Measurements from ENCODE around the gene DNMT3A.
A peak's percentile ranks its signal among the peaks of the same experiment; 100 is the strongest.

DNMT3A gene

GRCh38 chr2:25372405-25373268 is 30.9 kb upstream of the DNMT3A start:
- DNase-seq (ENCODE audit: low spot score), result no peak

- DNase-seq (ENCODE audit: low spot score), result no peak
Observed at GRCh38 chr2:25371253-25372241, 29.8 kb upstream of the DNMT3A start.

- no peak for DNase-seq (ENCODE audit: low spot score)
Observed at GRCh38 chr2:25369876-25370275, 28.2 kb upstream of the DNMT3A start.

- DNase-seq (ENCODE audit: low spot score), result no peak
Observed at GRCh38 chr2:25369439-25369838, 27.7 kb upstream of the DNMT3A start.

GRCh38 chr2:25368660-25369059 is 26.9 kb upstream of the DNMT3A start:
- DNase-seq (ENCODE audit: low spot score), result no peak

GRCh38 chr2:25367296-25367695 is 25.6 kb upstream of the DNMT3A start:
- no peak for DNase-seq (ENCODE audit: low spot score)

- no peak for DNase-seq (ENCODE audit: low spot score)
Observed at GRCh38 chr2:25366629-25367028, 24.9 kb upstream of the DNMT3A start.

GRCh38 chr2:25365241-25365640 is 23.5 kb upstream of the DNMT3A start:
- no peak for DNase-seq (ENCODE audit: low spot score)

GRCh38 chr2:25363733-25364132 is 22.0 kb upstream of the DNMT3A start:
- no peak for DNase-seq (ENCODE audit: low spot score)

- peak; percentile 86 for DNase-seq (ENCODE audit: low spot score)
Observed at GRCh38 chr2:25362434-25363145, 20.9 kb upstream of the DNMT3A start.

- peak; percentile 95 for DNase-seq (ENCODE audit: low spot score)
Observed at GRCh38 chr2:25362049-25362433, 20.3 kb upstream of the DNMT3A start.

GRCh38 chr2:25361261-25362048 is 19.7 kb upstream of the DNMT3A start:
- no peak for DNase-seq (ENCODE audit: low spot score)

- DNase-seq (ENCODE audit: low spot score), result no peak
Observed at GRCh38 chr2:25358836-25359235, 17.1 kb upstream of the DNMT3A start.

- DNase-seq (ENCODE audit: low spot score), result no peak
Observed at GRCh38 chr2:25358249-25358815, 16.6 kb upstream of the DNMT3A start.

- no peak for DNase-seq (ENCODE audit: low spot score)
Observed at GRCh38 chr2:25356088-25356487, 14.4 kb upstream of the DNMT3A start.

- no peak for DNase-seq (ENCODE audit: low spot score)
Observed at GRCh38 chr2:25355270-25355669, 13.5 kb upstream of the DNMT3A start.

GRCh38 chr2:25354116-25354515 is 12.4 kb upstream of the DNMT3A start:
- DNase-seq (ENCODE audit: low spot score), result no peak

- no peak for DNase-seq (ENCODE audit: low spot score)
Observed at GRCh38 chr2:25349397-25349796, 7.7 kb upstream of the DNMT3A start.

- no peak for DNase-seq (ENCODE audit: low spot score)
Observed at GRCh38 chr2:25347846-25348245, 6.1 kb upstream of the DNMT3A start.

GRCh38 chr2:25347205-25347815 is 5.6 kb upstream of the DNMT3A start:
- DNase-seq (ENCODE audit: low spot score), result no peak

Data from germinal center (tissue), 1 donor.